SU-DHL-6 (cell line): ENCODE data around the gene CST9L.

Source experiments
- H2AFZ ChIP-seq: fragments of 200-600 bp; sonication (generic); 2 replicates; pipeline ENCODE4 v1.6.1; 2014; ENCODE audit warnings: low read depth, mild to moderate bottlenecking, moderate library complexity, mixed read lengths, antibody characterized with exemption, low read length; ENCODE audit not compliant: severe bottlenecking
- H3F3A ChIP-seq: fragments of 200-600 bp; shearing (Covaris generic); 2 replicates; pipeline ENCODE4 v1.6.0; 2016; ENCODE audit warnings: antibody characterized with exemption, mild to moderate bottlenecking; ENCODE audit not compliant: insufficient read depth
- H3K27ac ChIP-seq: fragments of 200-600 bp; sonication (generic); 2 replicates; pipeline ENCODE4 v1.5.1; 2016; ENCODE audit warnings: low read depth, mild to moderate bottlenecking, low read length, moderate library complexity, mixed read lengths
- H3K27me3 ChIP-seq: fragments of 200-600 bp; sonication (generic), shearing (Covaris generic); 2 replicates; pipeline ENCODE4 v1.6.0; 2014; ENCODE audit warnings: mild to moderate bottlenecking, low read length
- H3K36me3 ChIP-seq: fragments of 200-600 bp; sonication (generic); 2 replicates; pipeline ENCODE4 v1.6.1; 2014; ENCODE audit warnings: mild to moderate bottlenecking, low read length, mixed read lengths
- H3K4me2 ChIP-seq: fragments of 300-600, 200-600 bp; shearing (Covaris generic), sonication (generic); 2 replicates; pipeline ENCODE4 v1.6.0; 2014; ENCODE audit warnings: low read length, low read depth, mild to moderate bottlenecking; ENCODE audit not compliant: poor library complexity, severe bottlenecking
- H3K4me3 ChIP-seq: fragments of 200-600 bp; sonication (generic); 2 replicates; pipeline ENCODE4 v1.5.1; 2014; ENCODE audit warnings: antibody characterized with exemption, low read length, mild to moderate bottlenecking, mixed read lengths; ENCODE audit not compliant: insufficient read depth, poor library complexity, severe bottlenecking
- H3K79me2 ChIP-seq: fragments of 200-600 bp; sonication (generic); 2 replicates; pipeline ENCODE4 v1.6.1; 2014; ENCODE audit warnings: mild to moderate bottlenecking, low read length, moderate library complexity; ENCODE audit not compliant: insufficient read depth
- H3K9ac ChIP-seq: fragments of 200-600 bp; sonication (generic); 2 replicates; pipeline ENCODE4 v1.7.0; 2014; ENCODE audit warnings: mild to moderate bottlenecking, low read length
- H3K9me2 ChIP-seq: fragments of 200-600 bp; sonication (generic); replicated peaks from 2 replicates; pipeline ENCODE4 v1.6.1; 2014; ENCODE audit warnings: low read length; ENCODE audit not compliant: insufficient read depth
- H3K9me3 ChIP-seq: fragments of 200-600 bp; sonication (generic); 2 replicates; pipeline ENCODE4 v1.6.1; 2014; ENCODE audit warnings: low read length, mixed read lengths; ENCODE audit not compliant: insufficient read depth
- H4K20me1 ChIP-seq: fragments of 200-600 bp; sonication (generic); 2 replicates; pipeline ENCODE4 v1.6.1; 2014; ENCODE audit warnings: low read depth, mild to moderate bottlenecking, antibody characterized with exemption, low read length, moderate library complexity, mixed read lengths
- CTCF ChIP-seq: fragments of 200-600 bp; sonication (generic); IDR thresholded peaks from one replicate; pipeline ENCODE4 v1.5.1; 2017; ENCODE audit warnings: antibody characterized with exemption, mild to moderate bottlenecking, low read length, moderate library complexity; ENCODE audit not compliant: insufficient read depth, poor library complexity, severe bottlenecking
- EZH2phosphoT487 ChIP-seq: fragments of 200-600 bp; sonication (generic), shearing (Covaris generic); conservative IDR thresholded peaks from 2 replicates; pipeline ENCODE4 v1.6.1; 2018; ENCODE audit warnings: mild to moderate bottlenecking, antibody characterized with exemption, low read length, moderate library complexity, mixed read lengths

CST9L gene

GRCh38 chr20:23601715-23602114, 33.4 kb upstream of the CST9L start:
- Histone ChIP-seq H2AFZ (no peak overlapping the region), H3K9me2 (no peaks in the 10 kb centered on the region), H3K4me3 (no peak overlapping the region), H3K9me3 (no peaks in the 10 kb centered on the region), H3F3A (no peaks in the 10 kb centered on the region), H3K27me3 (no peaks in the 10 kb centered on the region), H3K27ac (no peak overlapping the region), H3K4me2 (no peak overlapping the region), H3K9ac (no peak overlapping the region), H3K79me2 (no peaks in the 10 kb centered on the region), H3K36me3 (no peaks in the 10 kb centered on the region), H4K20me1 (no peaks in the 10 kb centered on the region)
- TF ChIP-seq CTCF (no peak), EZH2phosphoT487 (no peak)

GRCh38 chr20:23598481-23598880, 30.2 kb upstream of the CST9L start:
- H3K27me3 ChIP-seq = no peaks in the 10 kb centered on the region
- H3K9me3 ChIP-seq = no peaks in the 10 kb centered on the region
- no peaks in the 10 kb centered on the region for H3K36me3 ChIP-seq
- H3K4me2 ChIP-seq = no peak overlapping the region
- H3K4me3 ChIP-seq = no peak overlapping the region
- H3F3A ChIP-seq = no peaks in the 10 kb centered on the region
- no peaks in the 10 kb centered on the region for H4K20me1 ChIP-seq
- no peak overlapping the region for H3K9ac ChIP-seq
- H3K79me2 ChIP-seq = no peaks in the 10 kb centered on the region
- H3K27ac ChIP-seq = no peak overlapping the region
- H2AFZ ChIP-seq = no peak overlapping the region
- no peaks in the 10 kb centered on the region for H3K9me2 ChIP-seq
- TF ChIP-seq CTCF (no peak), EZH2phosphoT487 (no peak)

- no peak for TF ChIP-seq CTCF
- no peak for TF ChIP-seq EZH2phosphoT487
- Histone ChIP-seq H3K4me2 (no peak overlapping the region), H3K9me3 (no peaks in the 10 kb centered on the region), H3K27me3 (no peaks in the 10 kb centered on the region), H3K36me3 (no peaks in the 10 kb centered on the region), H3K9me2 (no peaks in the 10 kb centered on the region), H2AFZ (no peak overlapping the region), H4K20me1 (no peaks in the 10 kb centered on the region), H3K9ac (no peak overlapping the region), H3K4me3 (no peak overlapping the region), H3F3A (no peaks in the 10 kb centered on the region), H3K79me2 (no peaks in the 10 kb centered on the region), H3K27ac (no peak overlapping the region)
Measured at GRCh38 chr20:23596579-23597250, 28.4 kb upstream of the CST9L start.

GRCh38 chr20:23595941-23596340, 27.7 kb upstream of the CST9L start:
- no peak overlapping the region for H3K4me3 ChIP-seq
- no peaks in the 10 kb centered on the region for H3K79me2 ChIP-seq
- no peaks in the 10 kb centered on the region for H3F3A ChIP-seq
- H3K9me2 ChIP-seq = no peaks in the 10 kb centered on the region
- no peaks in the 10 kb centered on the region for H4K20me1 ChIP-seq
- H3K27ac ChIP-seq = no peak overlapping the region
- no peaks in the 10 kb centered on the region for H3K27me3 ChIP-seq
- no peaks in the 10 kb centered on the region for H3K9me3 ChIP-seq
- H2AFZ ChIP-seq = no peak overlapping the region
- no peak for TF ChIP-seq EZH2phosphoT487
- TF ChIP-seq CTCF = no peak
- no peak overlapping the region for H3K4me2 ChIP-seq
- H3K9ac ChIP-seq = no peak overlapping the region
- H3K36me3 ChIP-seq = no peaks in the 10 kb centered on the region
